Fibroblast of the aortic adventitia (primary cell): ENCODE data around the gene IL12RB2. TPM values are rescaled to one million over a fixed set of nuclear protein-coding genes. Genes with fewer than 3 reads are reported as not detected.

Experiments
- DNase-seq: peaks from one replicate; pipeline ENCODE4 v3.0.0-alpha.2; 2010; ENCODE audit warnings: low read depth
- H3K4me3 ChIP-seq: 2 replicates; pipeline ENCODE4 v1.5.1; 2011; ENCODE audit warnings: low read depth, mild to moderate bottlenecking, control low read depth, low read length, moderate library complexity
- CTCF ChIP-seq: IDR thresholded peaks from 2 replicates; pipeline ENCODE4 v1.5.1; 2011; ENCODE audit warnings: mild to moderate bottlenecking, low read length, control low read depth, inconsistent platforms; ENCODE audit not compliant: insufficient read depth
- total RNA-seq: library from RNA; depleted of rRNA; stranded (reverse); fragments of >200 nt; gene quantifications from 2 replicates; pipeline ENCODE4 v1.2.3, GENCODE V29; 2012; ENCODE audit warnings: low replicate concordance

The IL12RB2 gene
- total RNA-seq, 1 donor: not detected

DNA sequence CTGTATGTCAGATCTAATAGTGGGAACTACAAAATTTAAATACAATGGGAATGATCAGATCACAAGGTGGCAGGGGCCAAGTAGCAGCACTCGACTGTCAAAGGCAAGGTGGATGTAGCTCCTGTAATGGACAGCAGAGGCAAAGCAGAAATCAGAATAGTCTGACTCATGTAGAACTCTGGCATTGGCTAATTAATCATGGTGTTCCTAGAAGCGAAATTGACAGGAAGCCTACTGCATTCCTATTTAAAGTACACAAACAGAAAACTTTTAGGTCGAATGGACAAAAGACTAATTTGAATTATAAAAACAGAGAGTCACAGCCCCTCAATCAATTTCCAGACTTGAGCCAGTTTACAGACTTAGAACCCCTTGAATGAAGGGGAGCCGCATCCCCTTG, 17.4 kb upstream of the IL12RB2 start:
- TF ChIP-seq CTCF: no peak
- DNase-seq: no peak
- no peak overlapping the region for H3K4me3 ChIP-seq

GRCh38 chr1:67294836-67295617, 12.6 kb upstream of the IL12RB2 start:
- H3K4me3 ChIP-seq: no peak overlapping the region
- TF ChIP-seq CTCF: no peak
- DNase-seq: no peak

DNA sequence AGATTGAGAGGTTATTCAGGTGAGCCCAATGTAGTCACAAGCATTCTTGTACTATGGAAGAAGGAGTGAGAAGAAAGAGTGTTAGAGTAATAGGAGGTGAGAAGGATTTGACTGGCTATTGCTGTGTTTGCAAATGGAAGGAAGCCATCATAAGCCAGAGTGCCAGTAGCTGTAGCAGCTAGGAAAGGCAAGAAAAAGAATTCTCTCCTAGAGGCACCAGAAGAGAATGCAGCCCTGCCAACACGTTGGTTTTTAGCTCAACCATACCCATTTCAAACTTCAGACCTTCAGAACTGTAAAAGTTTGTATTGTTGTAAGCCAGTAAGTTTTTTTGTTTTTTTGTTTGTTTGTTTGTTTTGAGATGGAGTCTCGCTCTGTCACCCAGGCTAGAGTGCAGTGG, 8.9 kb upstream of the IL12RB2 start:
- no peak for TF ChIP-seq CTCF
- H3K4me3 ChIP-seq: no peak overlapping the region
- no peak for DNase-seq

- no peak for TF ChIP-seq CTCF
- H3K4me3 ChIP-seq: no peak overlapping the region
- DNase-seq: no peak
Measured at GRCh38 chr1:67299296-67299695, 8.4 kb upstream of the IL12RB2 start.

DNA sequence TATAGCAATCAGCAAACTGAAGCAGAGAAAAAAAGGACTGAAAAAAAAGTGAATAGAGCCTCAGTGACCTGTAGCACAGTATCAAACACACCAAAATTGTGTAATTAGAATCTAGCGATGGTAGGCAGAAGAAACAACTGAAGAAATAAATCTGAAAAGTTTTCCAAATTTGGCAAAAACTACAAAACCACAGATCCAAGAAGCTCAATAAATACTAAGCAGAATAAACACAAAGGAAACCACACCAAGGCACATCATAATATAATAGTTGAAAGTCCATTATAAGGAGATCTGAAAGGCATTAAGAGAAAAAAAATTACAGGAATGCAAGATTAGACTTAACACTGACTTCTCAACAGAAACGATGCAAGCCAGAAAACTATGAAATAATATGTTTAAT, 7.1 kb upstream of the IL12RB2 start:
- no peak overlapping the region for H3K4me3 ChIP-seq
- no peak for DNase-seq
- no peak for TF ChIP-seq CTCF

GRCh38 chr1:67304023-67304422, 3.6 kb upstream of the IL12RB2 start:
- no peak overlapping the region for H3K4me3 ChIP-seq
- TF ChIP-seq CTCF: no peak
- DNase-seq: no peak

DNA sequence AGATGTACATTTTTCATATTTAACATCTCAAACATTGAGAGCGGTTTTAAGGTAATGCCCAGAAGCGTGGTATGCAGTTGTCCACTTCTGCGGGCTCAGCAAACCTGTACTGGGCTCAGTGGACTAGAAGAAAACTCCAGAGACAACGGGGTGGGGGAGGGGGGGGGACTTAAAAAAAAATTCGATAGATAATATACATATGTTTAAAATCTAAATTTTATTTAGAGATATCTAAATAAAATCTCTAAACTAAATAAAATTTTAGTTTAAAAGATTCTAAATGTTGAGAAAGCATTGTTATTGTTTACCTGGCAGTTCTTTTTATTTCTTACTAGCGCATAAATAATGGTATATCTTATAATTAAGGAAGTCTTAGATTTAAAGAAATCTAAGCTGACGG, 1.1 kb upstream of the IL12RB2 start:
- TF ChIP-seq CTCF: no peak
- DNase-seq: no peak
- H3K4me3 ChIP-seq: no peak overlapping the region
